ENCODE measurements around the gene HNRNPM.

- TF ChIP-seq CTCF (IDR thresholded peaks at IDR 0.05; ENCODE audit: poor library complexity) (peak; percentile 1), EZH2 (IDR thresholded peaks at IDR 0.05; ENCODE audit: borderline replicate concordance) (no peak)
Observed at GRCh38 chr19:8506402-8506957, 61.7 kb downstream of the HNRNPM start.

All from hepatocyte (in vitro differentiated cells).